NCI-H2029 (cell line): ENCODE data around the gene LURAP1L.

Source experiments
- DNase-seq: peaks from one replicate; lab custom pipeline; 2025; lab: John Stamatoyannopoulos, UW

LURAP1L gene

DNA sequence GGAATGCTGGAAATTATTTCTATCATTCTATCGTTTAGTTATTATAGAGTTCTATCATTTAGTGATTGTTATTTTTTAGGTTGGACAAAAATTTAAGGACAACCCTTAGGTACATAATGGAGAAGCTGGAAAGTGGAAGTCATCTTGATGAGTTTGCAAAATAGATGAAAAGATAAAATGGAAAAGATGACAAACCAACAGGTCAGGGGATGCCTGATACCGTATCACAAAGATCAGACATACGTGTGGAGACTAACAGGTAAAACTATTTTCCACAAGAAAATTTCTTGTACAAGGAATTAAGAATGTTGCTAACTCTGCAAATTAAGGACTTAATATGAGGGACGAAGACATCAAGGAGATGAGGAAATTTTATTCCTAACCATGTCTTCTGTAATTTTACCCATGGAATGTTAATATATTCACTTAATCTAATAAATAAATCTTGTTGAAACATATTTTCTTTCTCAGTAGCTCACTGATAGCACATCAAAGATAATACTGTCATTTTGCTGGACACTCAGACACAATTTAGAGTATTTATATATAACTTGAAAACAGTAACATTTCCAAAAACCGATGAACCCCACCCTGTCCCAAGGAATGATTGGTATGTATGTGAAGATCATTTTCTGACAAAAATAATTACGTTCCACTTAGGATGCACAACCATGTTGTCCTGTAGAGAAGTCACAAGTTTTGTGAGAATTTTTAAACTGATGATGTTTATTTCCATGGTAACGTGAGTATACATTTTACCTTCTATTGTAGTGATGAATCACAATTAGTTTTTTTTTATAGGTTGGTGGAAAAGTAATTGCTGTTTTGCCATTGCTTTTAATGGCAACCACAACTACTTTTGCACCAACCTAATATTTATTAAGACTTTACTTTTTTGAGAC, 2.6 kb downstream of the LURAP1L start:
- DNase-seq, result no peak

DNA sequence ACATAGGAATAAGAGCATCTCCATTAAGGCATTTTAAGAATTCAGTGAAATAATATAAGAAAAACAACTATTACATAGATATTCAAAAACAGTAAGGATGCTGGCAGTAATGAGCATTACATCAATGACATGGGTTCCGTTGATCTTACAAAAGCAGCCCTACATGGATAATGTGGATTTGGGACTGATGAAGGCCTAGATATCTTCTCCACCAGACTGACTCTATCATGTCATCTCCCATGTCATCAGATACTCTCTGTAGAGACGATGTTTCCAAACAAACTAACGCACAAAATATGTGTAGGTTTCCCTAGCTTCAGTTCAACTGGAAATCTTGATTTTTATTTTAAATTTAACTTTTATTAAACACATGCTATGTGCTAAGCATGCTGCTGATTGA, 3.6 kb downstream of the LURAP1L start:
- DNase-seq, result no peak

DNA sequence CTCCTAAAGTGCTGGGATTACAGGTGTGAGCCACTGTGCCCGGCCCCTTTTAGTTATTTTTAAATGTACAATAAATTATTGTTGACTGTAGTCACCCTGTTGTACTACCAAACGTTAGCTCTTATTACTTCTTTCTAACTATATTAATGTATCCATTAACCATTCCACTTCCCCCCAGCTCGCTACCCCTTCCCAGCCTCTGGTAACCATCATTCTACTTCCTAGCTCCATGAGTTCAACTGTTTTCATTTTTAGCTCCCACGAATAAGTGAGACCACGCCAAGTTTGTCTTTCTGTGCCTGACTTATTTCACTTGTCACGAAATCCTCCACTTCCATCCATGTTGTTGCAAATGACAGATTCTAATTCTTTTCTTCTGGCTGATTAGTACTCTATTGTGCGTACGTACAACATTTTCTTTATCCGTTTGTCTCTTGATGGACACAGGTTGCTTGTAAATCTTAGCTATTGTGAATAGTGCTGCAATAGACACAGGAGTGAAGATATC, 6.5 kb downstream of the LURAP1L start:
- DNase-seq, result no peak

DNA sequence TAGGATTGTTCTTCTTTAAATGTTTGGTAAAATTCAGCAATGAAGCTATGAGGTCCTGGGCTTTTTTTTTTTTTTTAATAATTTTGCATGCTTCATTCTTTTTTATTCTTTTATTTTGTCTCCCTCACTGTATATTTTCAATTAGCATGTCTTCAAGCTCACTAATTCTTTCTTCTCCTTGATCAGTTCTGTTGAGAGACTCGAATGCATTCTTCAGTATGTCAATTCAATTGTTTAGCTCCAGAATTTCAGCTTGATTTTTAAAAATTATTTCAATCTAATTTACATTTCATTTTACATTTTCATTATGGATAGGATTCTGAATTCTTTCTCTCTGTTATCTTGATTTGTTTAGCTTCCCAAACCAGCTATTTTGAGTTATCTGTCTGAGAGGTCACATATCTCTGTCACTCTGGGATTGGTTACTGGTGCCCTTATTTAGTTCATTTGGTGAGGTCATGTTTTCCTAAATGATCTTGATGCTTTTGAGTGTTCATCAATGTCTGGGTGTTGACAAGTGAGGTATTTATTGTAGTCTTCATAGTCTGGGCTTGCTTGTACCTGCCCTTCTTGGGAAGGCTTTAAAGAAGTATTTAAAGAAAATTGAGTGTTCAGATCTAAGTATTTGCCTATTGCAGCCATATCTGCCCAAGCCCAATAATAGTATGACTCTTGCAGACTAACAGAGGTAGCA, 9.1 kb downstream of the LURAP1L start:
- DNase-seq, result no peak

DNA sequence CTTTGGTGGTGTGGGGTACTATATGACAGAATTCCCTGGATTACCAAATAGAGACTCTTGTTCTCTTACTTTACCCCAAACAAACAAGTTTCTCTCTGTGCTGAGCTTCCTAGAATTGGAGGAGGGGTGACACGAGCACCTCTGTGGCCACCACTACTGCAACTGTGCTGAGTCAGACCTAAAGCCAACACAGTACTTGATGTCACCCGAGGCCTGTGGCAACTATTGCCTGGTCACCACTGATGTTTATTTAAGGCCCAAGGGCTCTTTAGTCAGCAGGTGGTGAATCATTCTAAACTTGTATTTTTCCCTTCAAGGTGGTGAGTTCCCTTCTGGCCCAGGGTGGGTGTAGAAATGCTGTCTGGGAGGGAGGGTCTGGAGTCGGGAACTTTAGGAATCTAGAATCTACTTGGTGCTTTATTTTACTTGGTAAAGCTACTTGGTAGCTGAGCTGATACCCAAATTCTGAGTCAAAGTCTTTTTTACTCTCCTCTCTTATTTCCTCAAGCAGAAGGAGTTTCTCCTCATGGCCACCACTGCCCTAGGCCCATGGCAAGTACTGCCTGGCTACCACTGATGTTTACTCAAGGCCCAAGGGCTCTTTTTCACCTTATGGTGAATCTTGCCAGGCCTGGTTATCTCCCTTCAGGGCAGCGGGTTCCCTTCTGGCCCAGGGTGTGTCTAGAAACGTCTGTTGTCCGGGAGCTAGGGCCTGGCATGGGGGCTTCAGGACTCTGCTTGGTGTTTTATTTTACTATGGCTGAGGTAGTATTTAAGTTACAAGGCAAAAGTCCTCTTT, 9.8 kb downstream of the LURAP1L start:
- peak; percentile 72 for DNase-seq

DNA sequence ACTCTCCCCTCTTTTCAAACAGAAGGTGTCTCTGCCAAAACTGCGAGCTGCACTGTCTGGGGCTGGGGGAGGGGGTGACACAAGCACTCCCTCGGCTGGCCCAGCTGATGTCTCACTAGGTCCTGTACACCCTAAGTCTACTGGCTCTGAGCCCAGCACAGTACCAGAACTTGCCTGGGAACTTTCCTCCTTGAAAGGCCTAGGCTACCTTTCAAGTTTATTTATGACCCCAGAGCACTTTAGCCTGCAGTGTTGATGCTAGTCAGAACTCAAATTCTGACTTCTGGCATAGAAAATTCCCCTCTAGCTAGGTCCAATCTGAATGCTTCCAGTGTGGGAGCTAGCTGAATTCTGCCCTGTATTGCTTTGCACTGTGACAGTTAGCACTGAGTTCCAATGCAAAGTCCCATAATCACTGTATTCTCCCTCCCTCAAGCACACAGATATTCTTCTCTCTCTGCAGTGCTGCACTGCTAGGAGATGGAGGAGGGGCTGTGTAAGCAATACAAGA, 10.5 kb downstream of the LURAP1L start:
- no peak for DNase-seq

DNA sequence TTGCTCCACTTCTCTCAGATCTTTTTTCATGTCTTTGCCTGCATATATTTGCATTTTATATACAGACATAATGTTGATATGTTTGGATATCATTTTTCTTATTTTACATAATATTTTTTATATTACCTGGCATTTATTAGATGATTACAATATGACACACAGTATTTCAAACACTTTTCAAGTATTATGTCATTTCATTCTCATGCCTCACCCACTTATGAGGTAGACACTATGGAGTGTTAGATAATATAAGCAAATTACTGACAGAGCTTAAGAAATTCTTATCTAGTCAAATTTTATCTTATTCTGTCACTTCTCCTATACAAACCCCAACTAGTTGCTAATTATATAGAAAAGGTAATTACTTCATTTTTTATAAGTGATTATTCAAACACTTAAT, 11.1 kb downstream of the LURAP1L start:
- DNase-seq, result no peak

DNA sequence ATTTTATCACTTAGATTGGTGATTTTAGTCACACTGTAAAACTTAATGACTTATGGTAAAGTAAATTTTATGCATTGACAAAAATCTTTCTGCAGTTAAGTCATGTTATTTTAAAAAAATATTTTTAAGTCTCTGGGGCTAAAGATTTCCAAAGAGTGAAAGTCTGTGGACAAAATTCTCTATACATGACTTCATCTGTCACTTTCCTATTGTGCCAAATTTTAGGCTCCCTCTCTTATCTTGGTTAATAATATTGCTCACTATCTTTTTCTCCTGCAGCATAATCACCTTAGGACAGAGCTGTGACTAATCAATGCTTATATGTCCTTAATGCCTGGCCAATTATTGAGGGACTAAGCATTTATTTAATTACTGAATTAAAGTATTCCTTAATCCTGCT, 15.2 kb downstream of the LURAP1L start:
- no peak for DNase-seq

DNA sequence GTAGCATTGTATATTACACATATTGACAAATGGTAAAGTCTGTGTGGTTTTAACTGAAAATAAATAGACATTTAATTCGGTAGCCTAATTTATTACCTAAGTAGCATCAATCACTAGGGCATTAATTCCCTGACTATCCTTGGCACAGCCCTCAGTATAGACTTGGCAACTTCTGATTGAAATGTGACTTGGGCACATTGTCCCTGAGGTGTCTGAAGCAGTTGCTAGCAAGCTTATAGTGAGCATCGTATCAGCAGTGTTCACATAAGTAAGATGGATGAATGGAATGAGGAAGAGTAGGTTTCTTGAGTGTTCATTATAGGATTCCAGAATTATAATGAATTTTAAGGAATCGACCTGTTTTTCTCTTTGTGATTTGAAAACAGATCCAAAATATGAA, 16.1 kb downstream of the LURAP1L start:
- DNase-seq, result no peak

DNA sequence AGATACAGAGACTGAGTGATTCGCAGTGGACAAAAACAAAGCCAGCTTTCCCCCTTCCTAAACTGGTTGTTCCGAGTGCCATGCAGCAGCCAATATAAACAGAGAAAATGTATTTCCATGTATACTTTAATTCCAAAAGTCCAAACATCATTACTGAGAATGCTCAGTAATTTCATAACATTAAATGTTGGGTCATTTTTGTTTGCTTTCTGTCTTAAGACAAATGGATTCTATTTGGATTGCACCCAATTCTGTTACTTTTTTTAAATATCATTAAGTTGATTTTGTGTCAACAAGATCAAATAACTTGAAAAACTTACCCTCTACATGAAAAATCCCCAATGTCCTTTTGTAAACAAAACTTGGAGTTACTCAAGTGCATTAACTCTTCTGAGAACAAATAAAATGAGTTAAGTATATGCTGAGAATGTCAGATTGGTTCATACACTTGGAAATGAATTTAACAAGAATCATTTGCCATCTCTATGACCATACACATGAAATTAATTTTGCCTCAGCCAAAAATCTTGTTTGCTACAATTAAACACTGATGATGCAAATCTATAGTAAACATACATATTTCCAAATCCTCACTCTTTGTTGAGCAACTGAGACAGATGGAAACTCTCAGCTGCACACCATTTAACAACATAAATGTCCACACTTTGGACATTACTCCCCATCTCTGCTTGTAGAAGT, 19.4 kb downstream of the LURAP1L start:
- DNase-seq, result no peak

DNA sequence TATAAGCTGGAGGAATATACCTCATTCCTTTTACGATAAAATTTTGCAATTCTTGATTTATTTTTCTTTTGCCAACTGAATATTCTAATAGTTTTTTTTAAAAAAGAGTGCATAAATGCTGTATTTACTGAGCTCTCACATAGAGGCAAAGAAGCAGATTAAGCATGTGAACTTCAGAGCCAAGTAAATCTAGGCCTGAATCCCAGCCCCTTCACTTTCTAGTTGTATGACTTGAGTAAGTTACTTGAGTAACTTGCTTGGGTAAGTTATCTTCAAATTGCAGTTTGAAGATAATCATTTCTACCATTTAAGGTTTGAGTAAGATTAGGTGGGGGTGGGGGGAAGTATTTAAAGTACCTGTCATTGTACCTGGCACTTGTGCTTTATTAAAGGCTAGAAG, 21.8 kb downstream of the LURAP1L start:
- DNase-seq, result no peak

DNA sequence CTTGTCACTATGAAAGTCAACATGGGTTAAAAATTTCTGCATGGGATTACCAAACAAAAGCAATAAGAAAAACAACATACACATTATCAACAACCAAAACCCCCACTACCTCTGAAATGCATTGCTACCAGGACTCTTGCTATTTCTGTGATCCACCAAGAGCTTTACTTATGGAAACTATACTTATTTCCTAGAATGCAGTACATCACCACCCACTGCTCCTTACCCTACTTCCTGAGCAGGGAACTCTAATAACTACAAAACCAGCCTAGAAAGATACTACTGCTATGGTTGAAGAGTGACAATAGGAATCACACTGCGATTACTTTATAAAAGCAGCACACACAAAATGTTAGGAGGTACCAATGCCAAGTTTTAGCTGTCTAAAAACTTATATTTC, 22.2 kb downstream of the LURAP1L start:
- no peak for DNase-seq

DNA sequence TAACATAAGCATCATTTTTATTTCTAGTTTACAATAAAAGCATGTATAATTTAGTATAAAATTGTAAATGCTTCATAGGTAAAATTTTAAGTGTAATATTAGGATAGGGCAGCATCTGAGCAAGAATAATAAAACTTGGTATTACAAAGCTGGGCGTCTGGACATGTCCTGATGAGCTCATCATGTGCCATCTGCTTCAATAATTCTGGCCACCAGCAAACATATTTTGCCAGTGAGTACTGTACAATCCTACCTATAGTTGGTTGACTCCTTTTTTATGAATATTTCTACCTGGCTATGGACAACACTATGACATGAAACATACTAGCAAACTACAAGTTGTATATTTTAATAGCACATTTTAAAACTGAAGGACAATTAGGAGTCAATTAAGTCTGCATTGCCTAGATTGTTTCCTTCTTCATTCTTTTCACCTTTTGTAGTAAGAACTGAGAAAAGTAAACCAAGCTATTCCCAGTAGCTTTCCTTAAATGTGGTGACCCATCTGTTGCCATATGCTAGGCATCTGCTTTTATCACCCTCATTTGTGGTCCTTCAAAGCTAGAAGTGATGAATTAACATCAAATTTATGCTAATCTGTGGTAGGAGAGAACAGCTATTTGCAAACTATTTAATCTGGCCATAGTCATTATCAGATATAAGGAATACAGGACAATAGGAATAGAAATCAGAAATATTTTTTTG, 23.4 kb downstream of the LURAP1L start:
- DNase-seq, result no peak

DNA sequence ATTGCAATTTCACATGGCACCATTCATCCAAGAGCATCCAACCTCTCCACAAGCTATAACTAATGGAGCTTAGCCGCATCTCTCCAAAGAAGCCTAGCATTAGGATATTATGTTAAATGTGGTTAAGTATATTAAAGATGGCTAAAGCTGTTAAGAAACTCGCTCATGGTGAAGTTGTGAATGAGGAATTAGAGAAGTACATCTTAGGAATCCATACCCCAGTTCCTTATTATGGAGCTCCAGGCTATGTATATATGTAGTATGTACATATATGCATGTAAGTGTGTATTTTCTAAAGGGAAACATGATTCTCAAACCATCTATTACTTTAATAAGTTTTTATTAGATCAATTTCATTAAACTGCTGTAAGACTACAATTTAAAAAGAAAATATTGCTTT, 26.4 kb downstream of the LURAP1L start:
- DNase-seq, result no peak

DNA sequence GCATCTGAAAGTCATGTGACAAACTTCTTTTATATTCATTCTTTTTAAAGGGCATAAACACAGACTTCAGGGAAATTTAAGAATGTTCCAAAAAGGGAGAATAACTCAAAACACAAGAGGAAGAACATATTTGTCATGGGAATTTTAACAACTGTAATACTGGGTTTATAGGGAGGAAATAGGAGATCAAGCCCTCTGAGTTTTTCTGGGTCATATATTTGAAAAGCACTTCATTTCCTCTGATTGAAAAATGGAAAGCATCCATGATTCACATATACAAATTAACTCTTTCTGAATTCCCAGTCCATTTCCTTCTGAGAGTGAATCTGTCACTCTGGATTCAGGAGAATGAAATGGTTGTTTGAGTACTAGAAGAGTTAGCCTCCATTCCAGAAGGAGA, 26.8 kb downstream of the LURAP1L start:
- no peak for DNase-seq

DNA sequence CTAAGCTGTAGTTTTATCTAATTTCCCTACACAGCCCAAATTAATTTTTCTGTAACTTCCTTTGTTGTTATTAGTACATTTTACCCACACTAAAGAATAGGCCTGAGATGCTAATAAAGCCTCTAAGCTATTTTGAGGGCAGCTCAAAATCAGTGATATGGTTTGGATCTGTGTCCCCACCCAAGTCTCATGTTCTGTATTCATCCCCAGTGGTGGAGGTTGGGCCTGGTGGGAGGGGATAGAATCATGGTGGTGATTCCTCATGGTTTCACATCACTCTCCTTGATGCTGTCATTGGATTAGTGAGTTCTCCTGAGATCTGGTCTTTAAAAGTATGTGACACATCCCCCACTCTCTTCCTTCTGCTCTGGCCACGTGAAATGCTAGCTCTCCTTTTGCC, 27.3 kb downstream of the LURAP1L start:
- no peak for DNase-seq

DNA sequence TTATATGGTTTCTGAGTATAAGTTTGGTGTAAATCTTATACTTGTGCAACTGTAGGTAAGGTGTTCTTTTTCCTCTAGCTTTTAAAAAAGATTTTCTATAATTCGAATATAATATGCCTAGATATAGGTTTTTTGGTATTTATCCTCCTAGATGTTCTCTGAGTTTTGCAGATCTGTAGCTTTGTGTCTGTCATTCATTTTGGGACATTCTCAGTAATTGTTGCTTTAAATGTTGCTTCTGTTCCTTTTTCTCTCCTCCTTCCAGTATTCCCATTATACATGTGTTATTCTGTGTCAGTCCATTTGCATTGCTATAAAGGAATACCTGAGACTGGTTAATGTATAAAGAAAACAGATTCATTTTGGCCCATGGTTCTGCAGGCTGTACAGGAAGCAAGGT, 33.7 kb downstream of the LURAP1L start:
- DNase-seq, result no peak

DNA sequence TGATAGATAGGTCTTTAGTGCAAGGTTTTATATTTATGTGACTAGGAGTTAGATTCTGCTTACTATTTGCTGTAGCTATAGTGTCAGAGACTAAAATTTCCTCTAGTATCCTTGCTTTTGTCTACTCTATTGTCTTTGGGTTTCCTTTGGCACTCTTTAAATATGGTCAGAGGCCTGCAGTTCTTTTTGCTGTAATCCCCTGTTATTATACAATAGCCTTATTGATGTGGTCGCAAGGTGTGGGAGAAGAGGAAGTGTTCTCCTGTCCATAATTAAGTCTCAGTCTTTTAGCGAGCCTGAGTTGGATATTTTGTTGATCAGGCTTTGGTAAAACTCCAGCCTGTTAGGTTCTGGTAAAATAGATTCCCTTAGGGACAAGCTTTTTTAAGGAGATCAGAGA, 34.9 kb downstream of the LURAP1L start:
- DNase-seq, result no peak

DNA sequence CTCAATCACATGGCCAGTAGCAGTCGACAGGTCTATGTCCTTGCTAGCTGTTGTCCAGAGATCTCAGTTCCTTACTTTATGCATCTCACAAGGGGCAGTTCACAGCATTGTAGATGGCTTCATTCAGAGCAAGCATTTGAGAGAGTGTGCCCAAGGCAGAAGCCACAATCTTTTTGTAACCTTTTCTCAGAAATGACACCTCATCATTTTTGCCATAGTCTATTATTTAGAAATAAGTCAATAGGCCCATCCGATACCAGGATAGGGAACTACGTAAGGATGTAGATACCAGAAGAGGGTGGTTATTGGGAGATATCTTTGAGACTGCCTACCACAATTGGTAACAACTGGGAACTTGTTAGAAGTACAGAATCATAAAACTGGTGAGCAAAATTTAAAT, 37.1 kb downstream of the LURAP1L start:
- no peak for DNase-seq

DNA sequence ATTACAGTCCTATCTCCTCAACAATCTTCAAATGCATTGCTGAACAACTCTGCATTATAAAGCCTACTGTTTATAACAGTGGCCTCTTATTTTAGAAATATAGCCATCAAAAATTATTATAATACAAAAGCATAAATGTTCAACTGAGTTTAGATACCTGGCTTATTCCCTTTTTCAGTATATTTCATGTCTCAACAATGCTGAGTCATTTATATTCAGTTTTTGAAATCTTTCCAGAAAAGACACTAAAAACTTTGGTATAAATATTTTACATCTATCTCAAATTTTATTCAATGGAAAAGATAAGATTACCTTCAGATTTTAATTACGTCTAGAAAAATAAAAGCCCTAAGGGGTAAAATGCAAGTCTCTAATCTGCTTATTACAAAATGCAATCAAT, 37.9 kb downstream of the LURAP1L start:
- DNase-seq, result no peak

DNA sequence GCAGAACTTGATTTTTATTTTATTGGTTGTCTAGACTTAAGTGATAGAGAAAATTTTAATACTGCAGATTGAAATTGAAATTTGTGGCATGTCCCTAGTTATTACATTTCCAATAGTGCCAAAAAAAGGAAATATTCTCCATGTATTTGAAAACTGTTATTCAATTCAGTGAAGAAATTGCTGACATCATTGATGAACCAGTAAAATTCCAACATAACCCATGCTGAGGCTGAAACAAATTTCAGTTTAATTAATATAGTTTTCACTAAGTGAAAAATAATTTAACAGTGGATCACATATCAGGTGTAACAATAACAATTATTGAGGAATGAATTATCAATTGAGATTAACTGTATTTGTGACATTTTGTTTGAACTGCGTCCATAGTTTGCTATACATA, 38.7 kb downstream of the LURAP1L start:
- no peak for DNase-seq
